IMR-90 (cell line): ENCODE measurements around the gene SLC49A4.

ENCODE experiments used
- MXI1 ChIP-seq: IDR thresholded peaks from 2 replicates; pipeline ENCODE4 v1.6.1; 2012; ENCODE audit warnings: low read depth, mild to moderate bottlenecking, low read length, moderate library complexity, borderline replicate concordance
- POLR2A ChIP-seq: IDR thresholded peaks from 2 replicates; pipeline ENCODE4 v1.6.1; 2012; ENCODE audit warnings: mild to moderate bottlenecking, low read depth, low read length
- RFX5 ChIP-seq: IDR thresholded peaks from 2 replicates; pipeline ENCODE4 v1.8.0; 2012; ENCODE audit warnings: low read depth, mild to moderate bottlenecking, low read length, moderate library complexity
- USF2 ChIP-seq: fragments of 150-350 bp; IDR thresholded peaks from 2 replicates; pipeline ENCODE4 v1.6.1; 2017; ENCODE audit warnings: mild to moderate bottlenecking, antibody characterized with exemption, low read length, low read depth
- TF ChIP-seq, protein P1 (sequence below): conservative IDR thresholded peaks from 2 replicates; pipeline ENCODE4 v1.5.1; 2012; ENCODE audit warnings: mild to moderate bottlenecking, low read depth, low read length, improper control_type of control experiment

DNA sequence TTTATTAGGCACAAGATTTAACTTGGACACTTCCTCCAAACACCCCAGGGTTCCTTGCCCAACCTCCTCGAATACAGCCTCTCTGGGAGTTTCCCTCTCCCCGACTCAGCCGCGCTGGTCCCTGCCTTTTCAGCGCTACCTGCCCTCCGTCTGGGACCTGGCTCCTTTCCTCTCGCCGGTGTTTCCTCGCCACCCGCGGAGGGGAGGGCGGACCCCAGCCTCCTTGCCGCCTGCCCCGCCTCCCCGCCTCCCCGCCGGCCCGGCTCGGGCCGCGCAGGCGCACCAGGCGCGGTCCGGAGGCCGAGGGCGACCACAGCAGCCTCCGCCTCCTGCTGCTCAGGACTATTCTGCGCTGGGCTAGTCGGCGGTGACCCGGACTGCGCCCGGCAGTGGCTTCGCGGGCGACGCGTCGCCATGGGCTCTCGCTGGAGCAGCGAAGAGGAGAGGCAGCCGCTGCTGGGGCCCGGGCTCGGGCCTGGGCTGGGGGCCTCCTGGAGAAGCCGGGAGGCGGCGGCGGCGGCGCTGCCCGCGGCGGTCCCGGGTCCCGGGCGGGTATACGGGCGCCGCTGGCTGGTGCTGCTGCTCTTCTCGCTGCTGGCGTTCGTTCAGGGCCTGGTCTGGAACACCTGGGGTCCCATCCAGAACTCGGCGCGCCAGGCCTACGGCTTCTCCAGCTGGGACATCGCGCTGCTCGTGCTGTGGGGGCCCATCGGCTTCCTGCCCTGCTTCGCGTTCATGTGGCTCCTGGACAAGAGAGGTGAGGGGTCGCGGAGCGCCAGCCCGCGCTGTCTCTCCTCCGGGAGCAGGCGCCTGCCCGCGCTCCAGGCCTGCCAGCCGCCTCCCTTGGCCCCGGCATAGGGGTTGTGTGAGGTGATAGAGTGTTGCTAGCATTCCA lies at the start of gene SLC49A4:
- TF ChIP-seq USF2 (no peak), RFX5 (no peak), POLR2A (peak; percentile 71), MXI1 (no peak; the same call in 1 of the 2 replicates)
- TF ChIP-seq, protein P1, sequence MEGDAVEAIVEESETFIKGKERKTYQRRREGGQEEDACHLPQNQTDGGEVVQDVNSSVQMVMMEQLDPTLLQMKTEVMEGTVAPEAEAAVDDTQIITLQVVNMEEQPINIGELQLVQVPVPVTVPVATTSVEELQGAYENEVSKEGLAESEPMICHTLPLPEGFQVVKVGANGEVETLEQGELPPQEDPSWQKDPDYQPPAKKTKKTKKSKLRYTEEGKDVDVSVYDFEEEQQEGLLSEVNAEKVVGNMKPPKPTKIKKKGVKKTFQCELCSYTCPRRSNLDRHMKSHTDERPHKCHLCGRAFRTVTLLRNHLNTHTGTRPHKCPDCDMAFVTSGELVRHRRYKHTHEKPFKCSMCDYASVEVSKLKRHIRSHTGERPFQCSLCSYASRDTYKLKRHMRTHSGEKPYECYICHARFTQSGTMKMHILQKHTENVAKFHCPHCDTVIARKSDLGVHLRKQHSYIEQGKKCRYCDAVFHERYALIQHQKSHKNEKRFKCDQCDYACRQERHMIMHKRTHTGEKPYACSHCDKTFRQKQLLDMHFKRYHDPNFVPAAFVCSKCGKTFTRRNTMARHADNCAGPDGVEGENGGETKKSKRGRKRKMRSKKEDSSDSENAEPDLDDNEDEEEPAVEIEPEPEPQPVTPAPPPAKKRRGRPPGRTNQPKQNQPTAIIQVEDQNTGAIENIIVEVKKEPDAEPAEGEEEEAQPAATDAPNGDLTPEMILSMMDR, result no peak
